BLaER1 treated with 17β-estradiol and CSF1 and Interleukin-3, amounts not matched to agents 10 nM and 100 nM (cell line): ENCODE results near the gene MRPL57.
"Not testable (repeated sequence)": the region's sequence is repeated elsewhere in the genome, so short reads cannot be mapped to it uniquely, and the experiment has no call there.

Experiments used
- H3K27ac ChIP-seq, 11 experiments: shearing (Covaris generic); formaldehyde crosslinking; 2 replicates each; pipeline ENCODE4 v1.8.1; 2022
- H3K27me3 ChIP-seq, 11 experiments: shearing (Covaris generic); formaldehyde crosslinking; 2 replicates each; pipeline ENCODE4 v1.8.1; 2022
- H3K36me3 ChIP-seq, 11 experiments: shearing (Covaris generic); formaldehyde crosslinking; 2 replicates each; pipeline ENCODE4 v1.8.1; 2022
- H3K4me1 ChIP-seq, 10 experiments: shearing (Covaris generic); formaldehyde crosslinking; 2 replicates each; pipeline ENCODE4 v1.8.1; 2022
- H3K4me2 ChIP-seq, 11 experiments: shearing (Covaris generic); formaldehyde crosslinking; 2 replicates each; pipeline ENCODE4 v1.8.1; 2022
- H3K4me3 ChIP-seq, 10 experiments: shearing (Covaris generic); formaldehyde crosslinking; 2 replicates each; pipeline ENCODE4 v1.8.1; 2022
- H3K9ac ChIP-seq, 11 experiments: shearing (Covaris generic); formaldehyde crosslinking; 2 replicates each; pipeline ENCODE4 v1.8.1; 2022
- H3K9me3 ChIP-seq, 11 experiments: shearing (Covaris generic); formaldehyde crosslinking; replicated peaks in 1 of 11; 2 replicates each; pipeline ENCODE4 v1.8.1; 2022
- H4K20me1 ChIP-seq, 11 experiments: shearing (Covaris generic); formaldehyde crosslinking; 2 replicates each; pipeline ENCODE4 v1.8.1; 2022
- Cebpa-rat ChIP-seq, 11 experiments: shearing (Covaris generic); IDR thresholded peaks; 2 replicates each; pipeline ENCODE4 v1.8.1; 2022

Gene MRPL57

DNA sequence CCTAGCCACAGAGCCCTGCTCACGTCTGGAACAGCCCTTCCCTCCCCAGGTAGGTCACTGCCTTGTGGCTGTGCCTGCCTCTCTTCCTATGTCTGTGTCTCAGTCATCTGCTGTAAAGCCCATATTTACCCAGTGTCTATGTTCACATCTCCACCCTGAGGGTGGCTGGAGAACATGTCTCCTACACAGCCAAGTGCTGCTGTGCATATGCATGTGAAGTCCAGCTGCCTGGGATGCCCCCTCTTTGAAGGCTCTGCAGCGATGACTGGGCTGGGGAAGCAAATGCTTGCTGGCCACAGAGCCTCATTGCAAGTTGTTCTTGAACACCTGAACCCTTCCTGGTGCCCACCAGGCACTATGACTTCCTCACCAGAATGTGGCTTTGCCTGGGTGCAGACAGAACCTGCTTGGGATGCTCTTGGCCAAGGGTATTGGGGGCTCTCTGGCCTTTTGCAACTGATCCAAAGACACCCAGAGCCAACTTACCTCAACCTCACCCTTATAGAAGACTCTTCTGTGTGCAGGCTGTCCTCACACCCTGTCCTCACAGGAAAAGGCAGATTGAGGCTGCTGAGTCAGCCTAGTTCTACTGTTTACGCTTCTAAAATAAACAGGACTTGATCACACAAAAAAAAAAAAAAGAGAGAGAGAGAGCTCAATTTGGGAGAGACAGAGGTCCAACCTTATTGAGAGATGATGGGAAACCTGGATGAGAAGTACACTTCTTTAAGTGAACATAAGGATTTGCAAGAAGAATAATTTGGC lies 26.5 kb downstream of the MRPL57 start:
- peaks cover 0 to 8% (median 3%) of the 10 kb centered on the region in 11 experiments; a peak in 4 of 22 replicates for H3K36me3 ChIP-seq
- no peak overlapping the region for H3K9ac ChIP-seq
- no peaks in the 10 kb centered on the region for H4K20me1 ChIP-seq
- no peak for TF ChIP-seq Cebpa-rat (IDR thresholded peaks at IDR 0.05)
- peaks cover 0 to 21% (median 13%) of the 10 kb centered on the region in 10 experiments; a peak in 15 of 20 replicates for H3K4me1 ChIP-seq
- no peak overlapping the region for H3K27ac ChIP-seq
- H3K27me3 ChIP-seq, result no peaks in the 10 kb centered on the region
- H3K4me2 ChIP-seq, result peak overlapping the region in 5 of 11 experiments; percentile 10 to 30 (median 18); a peak in 5 of 22 replicates
- no peak overlapping the region for H3K4me3 ChIP-seq
- peaks cover 28 to 54% (median 42%) of the 10 kb centered on the region in 11 experiments for H3K9me3 ChIP-seq

DNA sequence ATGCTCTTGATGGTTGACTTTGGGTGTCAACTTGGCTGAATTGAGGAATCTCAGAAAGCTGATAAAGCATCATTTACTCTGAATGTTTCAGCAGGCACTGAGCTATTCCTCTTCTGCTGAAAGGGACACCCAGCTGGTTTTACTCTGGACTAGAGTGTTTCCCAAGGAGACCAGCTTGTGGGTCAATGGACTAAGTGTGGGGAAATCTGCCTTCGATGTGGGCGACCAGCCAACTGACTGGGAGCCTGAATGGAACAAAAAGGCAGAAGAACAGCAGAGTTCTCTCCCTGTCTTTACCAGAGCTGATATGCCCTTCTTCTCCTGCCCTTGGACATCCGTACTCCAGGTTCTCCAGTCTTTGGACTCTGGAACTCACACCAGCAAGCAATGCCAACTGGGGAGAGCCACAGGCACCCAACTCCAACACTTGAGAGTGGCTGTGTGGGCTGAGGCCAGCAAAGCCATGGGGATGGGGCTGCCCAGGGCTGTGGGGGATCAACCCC lies 32.2 kb downstream of the MRPL57 start:
- H3K9me3 ChIP-seq, result peaks cover 22 to 46% (median 35%) of the 10 kb centered on the region in 11 experiments
- no peak overlapping the region for H3K4me3 ChIP-seq
- H3K9ac ChIP-seq, result no peak overlapping the region
- no peak for TF ChIP-seq Cebpa-rat (IDR thresholded peaks at IDR 0.05)
- no peaks in the 10 kb centered on the region for H4K20me1 ChIP-seq
- H3K27me3 ChIP-seq, result no peaks in the 10 kb centered on the region
- no peak overlapping the region for H3K27ac ChIP-seq
- no peaks in the 10 kb centered on the region; a peak in 1 of 20 replicates for H3K4me1 ChIP-seq
- H3K4me2 ChIP-seq, result no peak overlapping the region
- H3K36me3 ChIP-seq, result peaks cover 0 to 9% (median 0%) of the 10 kb centered on the region in 11 experiments; a peak in 2 of 22 replicates

GRCh38 chr13:21212138-21212775 lies 35.8 kb downstream of the MRPL57 start:
- H3K36me3 ChIP-seq, result peaks cover 0 to 9% (median 0%) of the 10 kb centered on the region in 11 experiments; a peak in 2 of 22 replicates
- no peaks in the 10 kb centered on the region for H4K20me1 ChIP-seq
- H3K4me2 ChIP-seq, result no peak overlapping the region
- peaks cover 27 to 57% (median 47%) of the 10 kb centered on the region in 11 experiments for H3K9me3 ChIP-seq
- no peak overlapping the region for H3K4me3 ChIP-seq
- H3K27me3 ChIP-seq, result no peaks in the 10 kb centered on the region
- peaks cover 0 to 11% (median 6%) of the 10 kb centered on the region in 10 experiments; a peak in 9 of 20 replicates for H3K4me1 ChIP-seq
- no peak for TF ChIP-seq Cebpa-rat (IDR thresholded peaks at IDR 0.05)
- H3K9ac ChIP-seq, result no peak overlapping the region
- no peak overlapping the region for H3K27ac ChIP-seq

DNA sequence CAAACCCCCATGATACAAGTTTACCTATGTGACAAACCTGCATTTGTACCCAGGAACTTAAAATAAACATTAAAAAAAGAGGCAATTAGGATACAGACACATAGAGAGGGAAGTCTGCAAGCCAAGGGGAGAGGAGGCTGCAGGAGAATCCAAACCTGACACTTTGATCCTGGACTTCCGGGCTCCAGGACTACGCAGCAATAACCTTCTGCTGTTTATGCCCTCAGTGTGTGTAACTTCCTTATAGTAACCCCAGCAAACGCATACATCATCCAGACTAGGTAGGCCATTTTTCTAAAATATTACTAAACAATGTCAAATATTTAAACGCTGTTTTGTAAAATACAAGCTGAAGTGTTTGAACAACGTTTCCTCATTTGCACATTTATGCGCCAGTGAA lies 39.0 kb downstream of the MRPL57 start:
- H3K4me2 ChIP-seq, H4K20me1 ChIP-seq, H3K27ac ChIP-seq, H3K36me3 ChIP-seq, H3K27me3 ChIP-seq, H3K9ac ChIP-seq, H3K4me3 ChIP-seq: not testable (repeated sequence)
- Histone ChIP-seq H3K9me3 (peaks cover 27 to 55% (median 44%) of the 10 kb centered on the region in 11 experiments), H3K4me1 (peaks cover 26 to 43% (median 38%) of the 10 kb centered on the region in 10 experiments)

- no peak for TF ChIP-seq Cebpa-rat (IDR thresholded peaks at IDR 0.05)
- H3K9ac ChIP-seq, result no peak overlapping the region
- peak overlapping the region in 2 of 11 experiments; percentile 16 to 88; a peak in 4 of 22 replicates for H3K4me2 ChIP-seq
- H3K4me3 ChIP-seq, result no peak overlapping the region
- peaks cover 28 to 53% (median 42%) of the 10 kb centered on the region in 11 experiments for H3K9me3 ChIP-seq
- peaks cover 0 to 9% (median 0%) of the 10 kb centered on the region in 11 experiments; a peak in 3 of 22 replicates for H3K36me3 ChIP-seq
- no peaks in the 10 kb centered on the region for H4K20me1 ChIP-seq
- H3K4me1 ChIP-seq, result peaks cover 26 to 50% (median 42%) of the 10 kb centered on the region in 10 experiments
- H3K27ac ChIP-seq, result peak overlapping the region in 2 of 11 experiments; percentile 13 to 92; a peak in 1 of 22 replicates
- H3K27me3 ChIP-seq, result no peaks in the 10 kb centered on the region
Measured at GRCh38 chr13:21216332-21216731, 39.9 kb downstream of the MRPL57 start.

- TF ChIP-seq Cebpa-rat (IDR thresholded peaks at IDR 0.05), result no peak
- H3K4me1 ChIP-seq, result peaks cover 26 to 56% (median 42%) of the 10 kb centered on the region in 10 experiments
Measured at GRCh38 chr13:21218351-21219035, 42.0 kb downstream of the MRPL57 start.

DNA sequence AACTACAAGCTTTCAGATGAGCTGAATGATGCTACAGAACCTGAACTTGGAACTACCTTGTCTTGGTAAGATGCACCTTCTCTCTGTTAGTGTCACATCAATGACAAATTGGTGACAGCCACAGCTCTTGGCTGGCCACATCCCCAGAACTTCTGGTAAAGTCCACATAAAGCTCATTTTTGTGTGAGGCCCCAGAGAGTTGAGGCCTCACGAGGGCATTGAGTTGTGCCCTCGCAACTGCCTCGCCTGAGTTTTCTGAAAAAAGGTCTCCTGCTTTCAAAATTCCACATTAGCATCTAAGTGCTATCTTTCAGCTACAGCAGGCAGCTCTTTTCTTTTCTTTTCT lies 42.6 kb downstream of the MRPL57 start:
- Histone ChIP-seq H3K9ac (peak overlapping the region; percentile 34 to 79 (median 67); a peak in 19 of 22 replicates), H4K20me1 (no peaks in the 10 kb centered on the region), H3K4me2 (peak overlapping the region; percentile 55 to 88 (median 74)), H3K27me3 (no peaks in the 10 kb centered on the region), H3K36me3 (peaks cover 0 to 5% (median 0%) of the 10 kb centered on the region in 11 experiments; a peak in 3 of 22 replicates), H3K4me1 (peaks cover 26 to 56% (median 42%) of the 10 kb centered on the region in 10 experiments), H3K9me3 (peaks cover 26 to 54% (median 44%) of the 10 kb centered on the region in 11 experiments), H3K27ac (peak overlapping the region in 10 of 11 experiments; percentile 55 to 92 (median 82); a peak in 20 of 22 replicates), H3K4me3 (peak overlapping the region in 1 of 10 experiments; percentile 9; a peak in 3 of 20 replicates)
- no peak for TF ChIP-seq Cebpa-rat (IDR thresholded peaks at IDR 0.05)

More at GRCh38 chr13:21218351-21219035, 42.0 kb downstream of the MRPL57 start:
- H3K4me2 ChIP-seq, result peak overlapping the region; percentile 55 to 88 (median 74)
- H3K9me3 ChIP-seq, result peaks cover 26 to 53% (median 40%) of the 10 kb centered on the region in 11 experiments
- H3K4me3 ChIP-seq, result peak overlapping the region in 1 of 10 experiments; percentile 9; a peak in 3 of 20 replicates
- H3K9ac ChIP-seq, result peak overlapping the region; percentile 34 to 79 (median 67); a peak in 20 of 22 replicates
- no peaks in the 10 kb centered on the region for H3K27me3 ChIP-seq
- no peaks in the 10 kb centered on the region for H4K20me1 ChIP-seq
- peak overlapping the region in 10 of 11 experiments; percentile 55 to 92 (median 82); a peak in 21 of 22 replicates for H3K27ac ChIP-seq
- H3K36me3 ChIP-seq, result peaks cover 0 to 5% (median 0%) of the 10 kb centered on the region in 11 experiments; a peak in 3 of 22 replicates

DNA sequence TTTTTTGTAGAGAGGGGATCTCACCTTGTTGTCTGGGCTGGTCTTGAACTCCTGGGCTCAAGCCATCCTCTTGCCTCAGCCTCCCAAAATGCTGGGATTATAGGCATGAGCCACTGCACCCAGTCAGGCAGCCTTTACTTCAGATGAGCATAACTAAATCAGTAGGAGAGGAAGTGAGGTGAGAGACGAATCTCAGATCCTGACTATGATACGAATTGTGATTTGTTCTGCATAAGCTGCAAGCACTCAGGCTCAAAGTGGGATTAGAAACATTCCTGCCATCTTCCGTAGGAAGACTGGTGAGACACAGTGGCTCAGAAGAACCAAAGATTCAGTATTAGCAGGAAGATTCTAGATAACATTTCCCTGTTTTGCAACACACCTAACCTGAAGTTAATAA lies 43.3 kb downstream of the MRPL57 start:
- H3K4me1 ChIP-seq, result peaks cover 26 to 56% (median 42%) of the 10 kb centered on the region in 10 experiments
- H3K36me3 ChIP-seq, H3K27me3 ChIP-seq, H3K4me3 ChIP-seq, H4K20me1 ChIP-seq: not testable (repeated sequence)
- peak overlapping the region in 10 of 11 experiments; percentile 38 to 92 (median 82); a peak in 19 of 22 replicates for H3K27ac ChIP-seq
- peak overlapping the region in 9 of 11 experiments; percentile 22 to 79 (median 68); a peak in 15 of 22 replicates for H3K9ac ChIP-seq
- H3K4me2 ChIP-seq, result peak overlapping the region; percentile 12 to 88 (median 74); a peak in 20 of 22 replicates
- H3K9me3 ChIP-seq, result peaks cover 22 to 56% (median 40%) of the 10 kb centered on the region in 11 experiments
